Mammary epithelial cell (primary cell): ENCODE results near the gene VWA3B.

Source experiments
- CTCF ChIP-seq, 2 donors: IDR thresholded peaks in 1 of 2; conservative IDR thresholded peaks in 1 of 2; 2 replicates each; pipeline ENCODE4 v1.5.1; 2011 to 2012; ENCODE audit warnings: inconsistent platforms in 2 of 2, low read length in 2 of 2, mild to moderate bottlenecking in 2 of 2, control low read depth in 1 of 2, low read depth in 1 of 2; ENCODE audit not compliant: insufficient read depth in 1 of 2; ENCODE audit errors: extremely low read depth in 1 of 2
- EZH2 ChIP-seq: IDR thresholded peaks from 2 replicates; pipeline ENCODE4 v1.6.1; 2012; ENCODE audit warnings: low read length, inconsistent platforms, borderline replicate concordance

DNA sequence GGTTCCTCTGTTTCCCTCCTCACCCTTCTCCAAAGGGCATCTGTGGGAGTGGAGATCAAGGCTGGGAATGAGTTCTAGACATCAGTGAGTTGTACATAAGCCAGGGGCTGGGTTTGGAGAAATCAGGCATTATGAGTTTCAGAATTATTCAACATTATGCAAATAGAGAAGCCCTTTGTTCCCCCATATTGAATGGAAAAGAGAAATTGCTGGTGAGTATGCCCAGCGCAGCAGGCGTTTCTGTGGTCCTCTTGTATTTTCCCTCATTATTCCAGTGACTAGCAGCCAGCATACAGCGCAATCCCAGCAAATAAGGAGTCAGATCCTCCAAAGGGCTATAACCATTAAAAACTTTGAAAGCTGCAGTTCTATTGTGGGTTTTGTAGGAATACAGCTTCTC, 94.4 kb downstream of the VWA3B start:
- TF ChIP-seq CTCF (conservative IDR thresholded peaks at IDR 0.05 in 1 of 2, IDR thresholded peaks at IDR 0.05 in 1 of 2; ENCODE audit: extremely low read depth in 1 of 2, insufficient read depth in 1 of 2, low read depth in 1 of 2, low read length in 2 of 2) (no peak), EZH2 (no peak)
